GM23248 (cell line): Measurements from ENCODE around the gene CNDP1.

Experiments
- EZH2 ChIP-seq: fragments of 200-600 bp; sonication (generic); IDR thresholded peaks from 2 replicates; pipeline ENCODE4 v1.6.1; 2018; ENCODE audit warnings: antibody characterized with exemption, mild to moderate bottlenecking; ENCODE audit not compliant: insufficient read depth, poor library complexity, severe bottlenecking
- EZH2phosphoT487 ChIP-seq: fragments of 200-600 bp; sonication (generic); IDR thresholded peaks from 2 replicates; pipeline ENCODE4 v1.6.1; 2018; ENCODE audit warnings: antibody characterized with exemption, moderate library complexity, mild to moderate bottlenecking, low read depth; ENCODE audit not compliant: insufficient read depth

GRCh38 chr18:74493689-74494088, 40.6 kb upstream of the CNDP1 start:
- TF ChIP-seq EZH2 (no peak), EZH2phosphoT487 (no peak)
